Urinary bladder (tissue), 4 donors: ENCODE measurements around the gene KLHL14. TPM values are rescaled to one million over a fixed set of nuclear protein-coding genes. Genes with fewer than 3 reads are reported as not detected.
A peak's percentile ranks its signal among the peaks of the same experiment; 100 is the strongest.

ENCODE experiments used
- DNase-seq: peaks from one replicate; pipeline ENCODE4 v3.0.0-alpha.2; 2015; ENCODE audit errors: extremely low spot score
- H3K27ac ChIP-seq: one replicate; pipeline ENCODE4 v1.5.1; 2013; ENCODE audit warnings: low read depth, mild to moderate bottlenecking, moderate library complexity
- H3K36me3 ChIP-seq: one replicate; pipeline ENCODE4 v1.6.1; 2013; ENCODE audit warnings: mild to moderate bottlenecking, moderate library complexity; ENCODE audit not compliant: insufficient read depth
- H3K4me1 ChIP-seq: one replicate; pipeline ENCODE4 v1.6.1; 2013; ENCODE audit warnings: mild to moderate bottlenecking, moderate library complexity; ENCODE audit not compliant: insufficient read depth
- H3K4me3 ChIP-seq: one replicate; pipeline ENCODE4 v1.5.1; 2013; ENCODE audit warnings: low read depth, low read length
- WGBS: extraction: QIAGEN DNeasy Blood & Tissue Kit; methylation state at CpG from one replicate; pipeline ENCODE4 v1.1.7; 2013; 5-methylcytosine and 5-hydroxymethylcytosine counted together
- polyA plus RNA-seq: library from polyadenylated mRNA; stranded (reverse); fragments of 200-250 nt; gene quantifications from one replicate; pipeline ENCODE4 v1.2.3, GENCODE V29; 2013
- total RNA-seq: library from RNA; depleted of rRNA; stranded (reverse); fragments of >200 nt; gene quantifications from one replicate; pipeline ENCODE4 v1.2.3, GENCODE V29; 2014
- donor health status: healthy with polysubstance abuse.
- donor health status: healthy.

KLHL14 gene
- total and polyA plus RNA-seq, 2 donors: 0.39 to 1.5 TPM

DNA sequence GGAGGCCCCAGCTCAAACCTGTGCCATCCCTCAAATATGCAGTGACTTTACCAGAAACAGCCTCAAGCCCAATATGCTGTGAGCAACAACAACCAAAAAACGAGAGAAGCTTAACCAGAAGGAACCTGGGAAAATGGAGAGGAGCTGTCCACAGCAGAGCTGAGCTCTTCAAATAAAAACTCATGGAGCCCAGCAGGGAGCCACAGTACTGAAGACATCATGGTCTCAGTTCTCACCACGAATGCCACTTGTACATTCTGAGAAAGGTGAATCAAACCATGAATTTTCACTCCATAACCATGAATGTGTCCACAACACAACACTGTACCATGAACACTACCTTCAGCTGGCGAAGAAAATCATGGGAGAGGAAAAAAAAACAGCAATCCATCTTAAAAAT is 50.5 kb downstream of the KLHL14 start:
- no peaks in the 10 kb centered on the region for H3K36me3 ChIP-seq
- no peak overlapping the region for H3K27ac ChIP-seq
- 72% methylated on average over 3 of the region's 3 CpGs for WGBS
- no peak for DNase-seq
- H3K4me3 ChIP-seq: no peak overlapping the region
- H3K4me1 ChIP-seq: no peaks in the 10 kb centered on the region

DNA sequence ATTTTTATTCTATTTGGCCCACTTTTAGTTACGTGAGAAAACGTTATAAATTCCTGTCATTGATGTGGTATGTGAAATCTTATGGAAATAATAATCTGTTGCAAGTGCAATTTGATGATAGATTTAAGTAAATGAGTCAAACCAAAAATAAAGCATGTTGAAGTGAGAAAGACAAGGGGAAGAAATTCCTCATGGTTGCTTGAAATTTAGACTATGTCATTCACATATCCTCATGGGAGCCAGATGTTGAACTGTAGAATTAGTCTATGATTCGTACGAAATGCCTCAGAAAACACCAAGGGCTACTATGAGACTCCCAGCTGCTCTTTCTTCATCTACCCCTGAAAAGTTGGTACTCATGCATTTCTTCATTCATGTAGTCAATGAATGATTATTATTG is 55.7 kb downstream of the KLHL14 start:
- Histone ChIP-seq H3K36me3 (no peaks in the 10 kb centered on the region), H3K4me1 (no peaks in the 10 kb centered on the region), H3K4me3 (no peak overlapping the region), H3K27ac (no peak overlapping the region)
- DNase-seq: no peak
- 92% methylated on average over 4 of the region's 4 CpGs for WGBS

DNA sequence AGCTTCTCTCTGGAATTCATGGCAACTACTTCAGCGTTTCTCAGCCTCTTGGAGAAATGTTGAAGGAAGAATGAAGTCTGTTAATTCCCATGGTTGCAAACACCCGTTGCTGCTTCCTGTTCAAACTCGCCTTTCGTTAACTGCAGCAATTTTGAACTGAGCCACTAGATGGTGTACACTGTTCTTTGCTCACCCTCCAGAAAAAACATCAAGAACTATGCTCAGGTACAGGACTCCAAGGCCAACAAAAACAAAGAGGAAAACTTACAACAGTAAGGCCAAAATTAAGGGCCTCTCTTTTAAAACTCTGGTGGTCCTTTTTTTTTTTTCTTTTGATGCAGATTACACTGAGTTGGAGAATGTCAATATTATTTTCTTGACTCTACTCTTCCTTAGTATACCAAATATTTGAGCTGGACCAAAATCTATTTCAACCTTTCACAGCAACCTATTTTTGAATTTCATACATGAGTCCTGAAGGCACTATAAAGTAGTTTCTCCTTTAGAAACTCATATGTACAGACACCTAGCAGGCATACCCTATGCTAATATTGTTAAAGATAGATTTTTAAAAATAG is 58.2 kb downstream of the KLHL14 start:
- Histone ChIP-seq H3K27ac (no peak overlapping the region), H3K4me1 (no peaks in the 10 kb centered on the region), H3K36me3 (no peaks in the 10 kb centered on the region), H3K4me3 (no peak overlapping the region)
- WGBS: under 1% methylated on average over 4 of the region's 4 CpGs
- DNase-seq: peak; percentile 73

DNA sequence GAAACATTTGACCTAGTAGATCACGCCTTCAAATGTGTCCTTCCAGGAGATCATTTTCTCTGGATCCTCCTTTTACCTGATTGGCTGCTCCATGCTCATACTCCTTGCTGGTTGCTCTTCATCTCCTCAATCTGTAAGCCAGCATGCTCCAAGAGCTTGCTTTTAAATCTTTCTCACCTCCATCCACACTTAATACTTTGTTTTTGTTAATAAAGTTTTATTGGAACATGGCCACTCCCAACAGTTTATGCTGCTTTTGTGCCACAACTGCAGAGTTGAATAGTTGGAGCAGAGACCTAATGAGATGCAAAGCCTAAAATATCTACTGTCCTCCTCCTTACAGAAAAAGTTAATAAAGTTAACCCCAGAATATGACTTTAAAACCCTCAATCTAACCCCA is 60.0 kb downstream of the KLHL14 start:
- no peak overlapping the region for H3K27ac ChIP-seq
- 99% methylated on average over 1 of the region's 1 CpG for WGBS
- DNase-seq: no peak

DNA sequence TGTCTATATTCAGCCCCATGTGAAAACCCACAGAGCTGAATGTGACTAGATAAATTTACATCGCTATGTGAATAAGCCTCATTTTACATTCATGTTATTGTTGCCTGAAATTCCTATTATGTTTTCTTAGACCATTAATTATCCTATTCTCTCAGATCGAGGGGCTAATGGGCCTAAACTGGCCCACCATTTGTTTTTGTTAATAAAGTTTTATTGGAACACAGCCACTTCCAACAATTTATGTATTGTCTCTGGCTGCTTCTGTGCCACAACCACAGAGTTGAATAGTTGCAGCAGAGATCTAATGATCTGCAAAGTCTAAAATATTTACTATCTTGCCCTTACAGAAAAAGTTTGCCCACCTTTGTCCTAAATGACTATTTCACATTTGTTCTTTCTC is 61.0 kb downstream of the KLHL14 start:
- 88% methylated on average over 2 of the region's 2 CpGs for WGBS
- DNase-seq: no peak
- H3K4me3 ChIP-seq: no peak overlapping the region
- H3K4me1 ChIP-seq: no peaks in the 10 kb centered on the region
- H3K27ac ChIP-seq: no peak overlapping the region
- H3K36me3 ChIP-seq: no peaks in the 10 kb centered on the region

More for the DNA sequence above, 60.0 kb downstream of the KLHL14 start:
- H3K4me3 ChIP-seq: no peak overlapping the region
- no peaks in the 10 kb centered on the region for H3K36me3 ChIP-seq
- H3K4me1 ChIP-seq: no peaks in the 10 kb centered on the region

DNA sequence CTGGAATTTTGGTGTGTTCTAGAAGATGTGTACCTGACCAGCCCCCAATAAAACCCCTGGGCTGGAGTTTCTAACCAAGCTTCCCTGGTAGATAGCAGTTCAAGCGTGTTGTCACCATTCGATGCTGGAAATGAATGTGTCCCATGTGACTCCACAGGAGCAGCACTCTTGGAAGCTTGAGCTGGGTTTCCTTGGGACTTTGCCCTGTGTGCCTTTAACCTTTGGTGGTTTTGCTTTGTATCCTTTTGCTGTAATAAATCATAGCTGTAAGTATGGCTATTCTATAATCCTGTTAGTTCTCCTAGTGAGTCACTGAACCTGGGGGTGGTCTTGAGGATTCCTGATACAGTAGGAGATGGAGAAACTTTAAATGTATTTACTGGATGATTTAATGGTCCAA is 65.2 kb downstream of the KLHL14 start:
- H3K36me3 ChIP-seq: no peaks in the 10 kb centered on the region
- no peak overlapping the region for H3K27ac ChIP-seq
- H3K4me1 ChIP-seq: no peaks in the 10 kb centered on the region
- DNase-seq: no peak
- 82% methylated on average over 2 of the region's 2 CpGs for WGBS
- no peak overlapping the region for H3K4me3 ChIP-seq

DNA sequence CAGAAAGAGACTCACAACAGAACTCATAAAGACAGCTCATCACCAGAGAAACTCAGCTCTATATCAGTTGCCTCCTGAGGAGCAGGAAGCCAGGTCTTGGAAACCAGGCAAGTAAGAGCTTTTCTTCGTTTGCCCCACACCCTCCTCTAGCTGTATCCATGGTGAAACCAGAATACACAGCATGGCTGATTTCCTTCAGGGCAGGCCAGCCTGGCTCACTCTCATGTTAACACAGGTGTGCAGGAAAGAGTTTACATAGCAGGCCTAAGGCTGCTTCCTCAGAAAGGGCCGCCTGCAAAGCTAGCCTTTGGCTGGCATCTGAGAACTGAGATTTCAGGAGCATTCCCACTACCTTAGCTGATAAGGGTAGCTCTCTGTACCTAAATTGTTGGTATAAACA is 65.7 kb downstream of the KLHL14 start:
- no peaks in the 10 kb centered on the region for H3K4me1 ChIP-seq
- no peak overlapping the region for H3K27ac ChIP-seq
- no peak overlapping the region for H3K4me3 ChIP-seq
- WGBS: 83% methylated on average over 2 of the region's 2 CpGs
- no peak for DNase-seq
- H3K36me3 ChIP-seq: no peaks in the 10 kb centered on the region

DNA sequence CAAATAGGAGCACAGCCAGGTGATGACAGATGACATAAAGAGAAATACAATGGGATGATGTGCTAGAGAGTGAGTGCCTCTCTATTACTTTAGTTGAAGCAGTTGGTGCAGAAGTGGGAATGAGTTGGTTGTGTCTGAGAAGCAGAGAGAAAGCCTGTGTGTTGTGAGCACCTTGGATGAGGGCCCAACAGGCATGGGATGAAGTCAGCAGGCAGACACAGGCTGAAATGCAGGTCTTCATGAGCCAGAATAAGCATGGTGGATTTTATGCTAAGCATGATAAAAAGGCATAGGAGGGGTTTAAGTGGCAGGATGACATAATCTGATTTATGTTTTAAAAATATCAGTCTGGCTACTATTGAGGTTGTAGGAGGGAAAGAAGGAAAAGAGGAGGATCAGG is 71.5 kb downstream of the KLHL14 start:
- H3K4me1 ChIP-seq: no peaks in the 10 kb centered on the region
- DNase-seq: peak; percentile 17
- H3K4me3 ChIP-seq: no peak overlapping the region
- no peaks in the 10 kb centered on the region for H3K36me3 ChIP-seq
- no peak overlapping the region for H3K27ac ChIP-seq

DNA sequence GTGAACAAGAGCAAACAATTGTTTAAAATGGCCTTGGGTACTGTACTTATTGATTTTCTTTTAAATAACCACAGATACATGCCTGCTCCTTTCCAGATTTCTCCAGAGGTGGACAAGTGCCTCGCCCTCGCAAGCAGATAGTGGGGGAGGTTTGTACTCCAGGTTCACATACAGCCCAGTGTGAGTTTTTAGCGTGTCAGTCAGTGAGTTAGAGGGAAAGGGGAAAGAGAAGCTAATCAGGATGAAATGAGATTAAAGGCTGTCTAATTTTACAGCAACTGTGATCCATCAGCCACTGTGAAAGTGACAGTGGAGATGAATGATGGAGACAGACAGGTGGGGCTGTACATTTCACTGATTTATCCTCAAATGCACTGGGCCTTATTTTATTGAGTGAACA is 74.7 kb downstream of the KLHL14 start:
- H3K36me3 ChIP-seq: no peaks in the 10 kb centered on the region
- DNase-seq: no peak
- no peaks in the 10 kb centered on the region for H3K4me1 ChIP-seq
- WGBS: 67% methylated on average over 3 of the region's 3 CpGs
- no peak overlapping the region for H3K27ac ChIP-seq
- H3K4me3 ChIP-seq: no peak overlapping the region

DNA sequence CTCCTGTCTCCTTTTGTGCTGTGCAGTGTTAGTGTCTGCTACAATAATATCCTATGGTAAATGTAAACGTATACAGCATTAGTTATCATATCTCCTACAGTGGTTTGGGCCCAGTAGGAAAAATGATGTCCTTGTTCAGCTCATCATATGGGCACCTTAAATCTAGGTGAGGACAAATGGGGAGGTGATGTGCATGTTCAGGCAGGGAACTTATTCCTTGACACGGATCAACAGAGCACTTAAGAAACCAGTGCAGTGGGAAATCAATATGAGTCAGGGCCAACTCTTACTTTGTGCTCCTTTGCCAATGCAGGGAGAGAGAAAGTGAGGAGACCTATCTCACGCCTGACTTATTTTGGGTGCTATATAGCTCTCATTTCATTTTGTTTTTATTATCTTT is 76.4 kb downstream of the KLHL14 start:
- Histone ChIP-seq H3K36me3 (no peaks in the 10 kb centered on the region), H3K4me1 (no peaks in the 10 kb centered on the region), H3K27ac (no peak overlapping the region), H3K4me3 (no peak overlapping the region)
- no peak for DNase-seq
- WGBS: 83% methylated on average over 3 of the region's 3 CpGs

DNA sequence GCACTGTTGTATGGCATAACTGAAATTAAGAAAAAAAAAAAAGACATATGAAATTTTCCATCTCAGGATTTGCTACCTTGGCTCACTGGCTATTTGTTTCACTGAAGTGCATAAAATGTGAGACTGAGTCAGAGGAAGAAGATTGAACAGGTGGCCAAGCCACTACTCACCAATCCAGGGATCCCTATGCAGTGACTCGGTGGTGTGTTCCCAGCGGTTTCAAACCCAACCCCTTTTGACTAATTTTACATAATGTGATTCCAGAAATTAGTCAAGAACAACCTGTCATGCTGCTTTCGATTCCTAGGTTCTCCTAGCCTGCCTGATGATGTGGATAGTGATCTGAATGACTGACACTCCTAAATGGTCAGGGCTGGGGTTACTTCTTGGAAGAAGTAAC is 77.3 kb downstream of the KLHL14 start:
- DNase-seq: no peak
- H3K27ac ChIP-seq: no peak overlapping the region
- H3K4me1 ChIP-seq: no peaks in the 10 kb centered on the region
- 95% methylated on average over 3 of the region's 3 CpGs for WGBS
- no peaks in the 10 kb centered on the region for H3K36me3 ChIP-seq
- H3K4me3 ChIP-seq: no peak overlapping the region

DNA sequence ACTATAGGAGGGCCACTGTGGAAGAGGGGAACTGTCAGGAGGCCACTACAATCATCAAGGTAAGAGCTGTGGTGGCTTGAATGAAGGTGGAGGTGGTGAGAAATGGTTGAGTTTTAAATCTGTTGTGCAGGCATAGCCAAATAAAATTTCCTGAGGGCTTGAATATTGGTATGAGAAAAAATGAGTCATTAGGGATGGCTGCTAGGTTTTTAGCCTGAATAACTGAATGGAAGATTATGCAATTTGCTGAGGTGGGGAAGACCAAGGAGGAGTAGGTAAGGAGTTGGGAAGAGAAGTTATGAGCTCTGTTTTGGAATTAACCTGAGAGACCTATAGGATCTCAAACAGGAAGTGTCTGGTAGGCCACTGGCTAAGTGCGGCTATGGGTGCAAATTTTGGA is 84.0 kb downstream of the KLHL14 start:
- Histone ChIP-seq H3K4me1 (no peaks in the 10 kb centered on the region), H3K4me3 (no peak overlapping the region), H3K27ac (no peak overlapping the region), H3K36me3 (no peaks in the 10 kb centered on the region)
- no peak for DNase-seq
- WGBS: 94% methylated on average over 1 of the region's 1 CpG

DNA sequence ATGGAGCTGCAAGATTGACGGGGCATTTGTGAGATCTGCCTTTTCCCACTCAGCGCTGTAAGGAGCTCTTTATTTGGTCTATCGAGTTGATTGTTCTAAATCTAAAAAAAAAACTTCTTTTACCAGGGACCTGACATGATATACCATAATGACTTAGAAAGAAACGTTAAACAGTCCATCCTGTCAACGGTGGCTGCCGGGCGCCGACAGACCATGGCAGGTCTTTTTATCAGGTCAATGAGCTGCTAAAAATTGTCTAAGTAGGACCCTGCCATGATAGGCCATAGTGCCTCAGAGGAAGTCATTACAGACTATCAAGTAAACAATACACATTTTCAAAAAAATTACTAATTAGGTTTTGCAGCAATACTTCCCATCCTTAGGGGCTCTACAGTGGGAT is 87.9 kb downstream of the KLHL14 start:
- no peaks in the 10 kb centered on the region for H3K4me1 ChIP-seq
- DNase-seq: no peak
- no peaks in the 10 kb centered on the region for H3K36me3 ChIP-seq
- no peak overlapping the region for H3K27ac ChIP-seq
- no peak overlapping the region for H3K4me3 ChIP-seq
- WGBS: 81% methylated on average over 8 of the region's 8 CpGs

DNA sequence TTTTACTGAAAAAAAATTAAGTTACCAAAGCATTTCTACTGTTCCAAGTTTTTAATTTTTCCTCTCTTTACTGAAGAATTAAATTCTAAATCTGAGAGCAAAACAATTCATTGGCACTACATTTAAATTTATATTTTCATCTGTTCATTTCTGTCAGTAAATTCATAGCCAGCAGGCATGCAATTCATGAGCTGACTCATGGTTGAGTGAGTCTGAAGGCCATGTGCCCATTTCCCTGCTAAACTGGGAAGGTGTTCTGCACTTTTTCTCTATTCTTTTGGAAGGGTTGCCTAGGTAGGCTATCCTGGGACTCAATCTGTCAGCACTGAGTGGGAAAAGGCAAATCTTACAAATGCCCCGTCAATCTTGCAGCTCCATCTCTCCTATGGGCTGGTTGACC is 88.7 kb downstream of the KLHL14 start:
- WGBS: 99% methylated on average over 1 of the region's 1 CpG
- H3K4me3 ChIP-seq: no peak overlapping the region
- H3K27ac ChIP-seq: no peak overlapping the region
- no peak for DNase-seq
- no peaks in the 10 kb centered on the region for H3K4me1 ChIP-seq
- no peaks in the 10 kb centered on the region for H3K36me3 ChIP-seq

DNA sequence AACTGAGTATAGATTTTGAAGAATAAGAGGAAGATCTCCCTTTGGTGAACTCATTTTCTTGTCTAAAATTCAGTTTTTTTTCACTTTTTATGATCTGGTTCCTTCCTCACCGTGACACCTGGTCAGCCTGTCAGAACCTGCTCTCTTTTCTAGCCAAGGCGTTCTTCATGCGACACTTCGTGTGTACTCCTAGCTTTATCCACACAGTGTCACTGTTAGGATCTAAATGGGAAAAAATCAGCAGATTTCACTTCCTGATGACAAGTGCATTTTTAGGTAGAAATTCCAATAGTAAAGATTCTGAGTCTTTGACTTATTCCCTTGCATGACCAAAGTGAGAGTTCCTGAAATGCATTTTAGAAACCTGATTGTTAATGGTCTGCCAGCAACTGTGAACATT is 89.8 kb downstream of the KLHL14 start:
- no peaks in the 10 kb centered on the region for H3K4me1 ChIP-seq
- H3K27ac ChIP-seq: no peak overlapping the region
- 73% methylated on average over 4 of the region's 4 CpGs for WGBS
- no peaks in the 10 kb centered on the region for H3K36me3 ChIP-seq
- H3K4me3 ChIP-seq: no peak overlapping the region
- DNase-seq: no peak
